Progenitor cell of endocrine pancreas (in vitro differentiated cells): ENCODE results near the gene NFXL1. TPM values are rescaled to one million over a fixed set of nuclear protein-coding genes. Genes with fewer than 3 reads are reported as not detected.

Experiments
- DNase-seq: peaks from one replicate; pipeline ENCODE4 v3.0.0; 2021; ENCODE audit warnings: low spot score; ENCODE audit not compliant: unreplicated experiment
- H3K27ac Mint-ChIP-seq: 2 replicates; pipeline ENCODE4 v1.8.0; 2021; ENCODE audit warnings: mild to moderate bottlenecking, moderate library complexity, mixed read lengths
- H3K27me3 Mint-ChIP-seq: 2 replicates; pipeline ENCODE4 v1.8.0; 2021; ENCODE audit warnings: mixed read lengths
- H3K36me3 Mint-ChIP-seq: 2 replicates; pipeline ENCODE4 v1.8.0; 2022; ENCODE audit warnings: mixed read lengths; ENCODE audit not compliant: insufficient read depth
- H3K4me1 Mint-ChIP-seq: 2 replicates; pipeline ENCODE4 v1.8.0; 2021; ENCODE audit warnings: low read depth, mixed read lengths
- H3K4me3 Mint-ChIP-seq: 2 replicates; pipeline ENCODE4 v1.8.0; 2021; ENCODE audit warnings: low read depth, mild to moderate bottlenecking, moderate library complexity, mixed read lengths
- H3K9me3 Mint-ChIP-seq: 2 replicates; pipeline ENCODE4 v1.8.0; 2021; ENCODE audit warnings: low read depth, mixed read lengths
- CTCF ChIP-seq: fragments of 200-600 bp; sonication (generic); IDR thresholded peaks from one replicate; pipeline ENCODE4 v1.5.0; 2021; ENCODE audit warnings: antibody characterized with exemption, mild to moderate bottlenecking; ENCODE audit not compliant: unreplicated experiment
- total RNA-seq: library from RNA; stranded (reverse); gene quantifications from 2 replicates; pipeline ENCODE4 v1.2.1, GENCODE V29; 2021

NFXL1 gene
- total RNA-seq, 1 donor from 2014 or later, result 39.3 TPM

GRCh38 chr4:47804598-47804997 lies 109.8 kb downstream of the NFXL1 start:
- H3K9me3 Mint-ChIP-seq, result peaks cover 7% of the 10 kb centered on the region
- H3K27ac Mint-ChIP-seq, result no peak overlapping the region

GRCh38 chr4:47801481-47802002 lies 112.8 kb downstream of the NFXL1 start:
- H3K27me3 Mint-ChIP-seq, result no peaks in the 10 kb centered on the region
- peaks cover 3% of the 10 kb centered on the region for H3K4me1 Mint-ChIP-seq
- no peak overlapping the region for H3K4me3 Mint-ChIP-seq
- peaks cover 7% of the 10 kb centered on the region for H3K9me3 Mint-ChIP-seq
- no peak overlapping the region for H3K27ac Mint-ChIP-seq
- TF ChIP-seq CTCF, result no peak
- DNase-seq, result no peak
- no peaks in the 10 kb centered on the region for H3K36me3 Mint-ChIP-seq

More at GRCh38 chr4:47804598-47804997, 109.8 kb downstream of the NFXL1 start:
- no peak for DNase-seq
- H3K36me3 Mint-ChIP-seq, result no peaks in the 10 kb centered on the region
- no peak overlapping the region for H3K4me3 Mint-ChIP-seq
- H3K27me3 Mint-ChIP-seq, result no peaks in the 10 kb centered on the region
- no peak for TF ChIP-seq CTCF
- H3K4me1 Mint-ChIP-seq, result no peaks in the 10 kb centered on the region

GRCh38 chr4:47798165-47798564 lies 116.2 kb downstream of the NFXL1 start:
- Mint-ChIP-seq H3K4me1 (peaks cover 3% of the 10 kb centered on the region), H3K36me3 (no peaks in the 10 kb centered on the region), H3K4me3 (no peak overlapping the region), H3K9me3 (no peaks in the 10 kb centered on the region), H3K27me3 (no peaks in the 10 kb centered on the region), H3K27ac (no peak overlapping the region)
- no peak for DNase-seq
- no peak for TF ChIP-seq CTCF

Other genes starting within 250 kb of the NFXL1 start
- gene CORIN, start 76.5 kb downstream of the NFXL1 start, total RNA-seq, result 0.84 and 1.5 TPM in 2 replicates
- 1.00 and 1.6 TPM in 2 replicates for gene CNGA1, start 102.1 kb upstream of the NFXL1 start, total RNA-seq
- 17.6 and 21.1 TPM in 2 replicates for gene NIPAL1, start 102.2 kb upstream of the NFXL1 start, total RNA-seq
- 1.3 and 3.0 TPM in 2 replicates for gene TXK, start 219.7 kb upstream of the NFXL1 start, total RNA-seq